Upper lobe of left lung (tissue), 4 donors: ENCODE measurements around the gene ZNF423.

Experiments
- CTCF ChIP-seq, 6 experiments: fragments of 450-650 bp in 4 of 6; fragments of 200-600 bp in 2 of 6; sonication (generic) in 2 of 6; IDR thresholded peaks; one replicate each; pipeline ENCODE4 v1.5.1; 2016 to 2019; ENCODE audit warnings: antibody characterized with exemption in 6 of 6
- POLR2A ChIP-seq, 4 donors: fragments of 450-650 bp; IDR thresholded peaks; one replicate each; pipeline ENCODE4 v1.5.1; 2016 to 2017; ENCODE audit warnings: antibody characterized with exemption in 4 of 4, mild to moderate bottlenecking in 2 of 4
- POLR2AphosphoS5 ChIP-seq, 2 donors: sonication (generic); formaldehyde crosslinking; IDR thresholded peaks; one replicate each; pipeline ENCODE4 v1.5.1; 2017; ENCODE audit warnings: antibody characterized with exemption in 2 of 2

GRCh38 chr16:49793244-49793643 is 62.7 kb downstream of the ZNF423 start:
- TF ChIP-seq CTCF (IDR thresholded peaks at IDR 0.05) (no peak), POLR2A (IDR thresholded peaks at IDR 0.05) (no peak), POLR2AphosphoS5 (IDR thresholded peaks at IDR 0.05) (no peak)
